H1 (cell line): ENCODE data around the gene EIF2S1. TPM values are rescaled to one million over a fixed set of nuclear protein-coding genes. Genes with fewer than 3 reads are reported as not detected.
A peak's percentile ranks its signal among the peaks of the same experiment; 100 is the strongest.

Source experiments
- CTCF ChIA-PET: fragments of 300-600 bp; sonication (Branson Sonifier 250); formaldehyde crosslinking; loops from one replicate; lab custom pipeline; 2021; ENCODE audit not compliant: partially characterized antibody; lab: Charles Lee
- POLR2A ChIA-PET: fragments of 300-600 bp; sonication (Branson Sonifier 250); formaldehyde crosslinking; loops from one replicate; lab custom pipeline; 2021; ENCODE audit warnings: inconsistent platforms; ENCODE audit not compliant: partially characterized antibody; lab: Charles Lee
- DNase-seq, 2 experiments: peaks; one replicate each; pipeline versions ENCODE4 v3.0.0 to v3.0.0-alpha.2; 2010 to 2022; ENCODE audit warnings: low spot score in 2 of 2, low read depth in 1 of 2, mixed read lengths in 1 of 2
- FAIRE-seq: peaks from 2 replicates; lab custom pipeline; 2011; peaks lifted over from hg19 to GRCh38; lab: Jason Lieb, UNC
- H2AFZ ChIP-seq: 2 replicates; pipeline ENCODE4 v1.8.1; 2012; ENCODE audit warnings: low read length, inconsistent platforms
- H2AK5ac ChIP-seq: 2 replicates; pipeline ENCODE4 v1.6.1; 2013; ENCODE audit warnings: low read depth, low read length
- H2BK120ac ChIP-seq: replicated peaks from 2 replicates; pipeline ENCODE3; 2013; ENCODE audit warnings: low read depth, low read length, inconsistent platforms
- H2BK12ac ChIP-seq: 2 replicates; pipeline ENCODE4 v1.6.1; 2013; ENCODE audit warnings: low read depth, low read length
- H2BK15ac ChIP-seq: 2 replicates; pipeline ENCODE4 v1.6.1; 2013; ENCODE audit warnings: low read length
- H2BK20ac ChIP-seq: 2 replicates; pipeline ENCODE4 v1.6.1; 2013; ENCODE audit warnings: low read length
- H2BK5ac ChIP-seq: 2 replicates; pipeline ENCODE4 v1.6.1; 2013; ENCODE audit warnings: low read depth, low read length
- H3K14ac ChIP-seq: 2 replicates; pipeline ENCODE4 v1.6.1; 2013; ENCODE audit warnings: inconsistent platforms; ENCODE audit not compliant: insufficient read length
- H3K18ac ChIP-seq: 2 replicates; pipeline ENCODE4 v1.6.1; 2013; ENCODE audit warnings: low read length; ENCODE audit errors: extremely low read depth
- H3K23ac ChIP-seq: 2 replicates; pipeline ENCODE4 v1.6.1; 2013; ENCODE audit warnings: inconsistent platforms; ENCODE audit not compliant: insufficient read length
- H3K23me2 ChIP-seq: 2 replicates; pipeline ENCODE4 v1.6.1; 2013; ENCODE audit warnings: low read depth, low read length
- H3K27ac ChIP-seq: 2 replicates; pipeline ENCODE4 v1.6.1; 2011; ENCODE audit warnings: low read depth, low read length, inconsistent platforms
- H3K27me3 ChIP-seq, 4 experiments: replicated peaks in 1 of 4; 1 replicate in 1 of 4; 2 replicates in 3 of 4; pipeline versions ENCODE4 v1.6.1 to v1.8.1; 2011 to 2013; ENCODE audit warnings: low read length in 3 of 4, mild to moderate bottlenecking in 3 of 4, inconsistent platforms in 2 of 4, mixed read lengths in 2 of 4, moderate library complexity in 1 of 4; ENCODE audit not compliant: control insufficient read depth in 3 of 4, insufficient read depth in 3 of 4; ENCODE audit errors: extremely low read depth in 1 of 4
- H3K36me3 ChIP-seq, 4 experiments: 2 replicates each; pipeline versions ENCODE4 v1.6.1 to v1.8.1; 2011 to 2013; ENCODE audit warnings: mild to moderate bottlenecking in 4 of 4, low read length in 3 of 4, moderate library complexity in 2 of 4, control low read depth in 1 of 4, inconsistent platforms in 1 of 4; ENCODE audit not compliant: insufficient read depth in 4 of 4, control insufficient read depth in 2 of 4
- H3K4ac ChIP-seq: replicated peaks from 2 replicates; pipeline ENCODE3; 2013; ENCODE audit warnings: low read length, low read depth, mixed read lengths, inconsistent platforms; ENCODE audit not compliant: insufficient read length
- H3K4me1 ChIP-seq, 4 experiments: replicated peaks in 1 of 4; 1 replicate in 1 of 4; 2 replicates in 3 of 4; pipeline versions ENCODE4 v1.6.1 to v1.8.1; 2011 to 2013; ENCODE audit warnings: low read length in 3 of 4, inconsistent platforms in 2 of 4, mixed read lengths in 1 of 4; ENCODE audit not compliant: insufficient read depth in 4 of 4, control insufficient read depth in 3 of 4
- H3K4me2 ChIP-seq, 2 experiments: 2 replicates each; pipeline versions ENCODE4 v1.6.1 to v1.8.1; 2011 to 2013; ENCODE audit warnings: low read depth in 2 of 2, low read length in 2 of 2, control low read depth in 1 of 2, inconsistent platforms in 1 of 2, mild to moderate bottlenecking in 1 of 2; ENCODE audit not compliant: insufficient read depth in 1 of 2
- H3K4me3 ChIP-seq, 4 experiments: fragments of 200-600, 300-600 bp in 1 of 4; sonication (generic), shearing (Covaris generic), sonication (Bioruptor Twin) in 1 of 4; 2 replicates each; pipeline versions ENCODE4 v1.5.1 to v1.8.1; 2011 to 2016; ENCODE audit warnings: low read length in 4 of 4, low read depth in 3 of 4, control low read depth in 2 of 4, inconsistent platforms in 2 of 4, mild to moderate bottlenecking in 2 of 4, mixed read lengths in 1 of 4, moderate library complexity in 1 of 4; ENCODE audit not compliant: insufficient read depth in 2 of 4; ENCODE audit errors: extremely low read depth in 1 of 4
- H3K56ac ChIP-seq: replicated peaks from 2 replicates; pipeline ENCODE3; 2013; ENCODE audit warnings: low read depth, mild to moderate bottlenecking, mixed read lengths, low read length, inconsistent platforms; ENCODE audit not compliant: insufficient read length
- H3K79me1 ChIP-seq: 2 replicates; pipeline ENCODE4 v1.6.1; 2013; ENCODE audit warnings: low read depth, low read length, control low read depth
- H3K79me2 ChIP-seq, 2 experiments: 2 replicates each; pipeline versions ENCODE4 v1.6.1 to v1.8.1; 2012 to 2013; ENCODE audit warnings: low read length in 2 of 2, mild to moderate bottlenecking in 2 of 2, inconsistent platforms in 1 of 2; ENCODE audit not compliant: insufficient read depth in 2 of 2, control insufficient read depth in 1 of 2
- H3K9ac ChIP-seq, 4 experiments: replicated peaks in 1 of 4; 1 replicate in 1 of 4; 2 replicates in 3 of 4; pipeline versions ENCODE4 v1.6.1 to v1.8.1; 2011 to 2013; ENCODE audit warnings: low read depth in 3 of 4, low read length in 3 of 4, control low read depth in 2 of 4, mild to moderate bottlenecking in 2 of 4, moderate library complexity in 2 of 4, inconsistent platforms in 1 of 4; ENCODE audit errors: extremely low read depth in 1 of 4
- H3K9me3 ChIP-seq, 2 experiments: 2 replicates each; pipeline versions ENCODE4 v1.6.1 to v1.8.1; 2012 to 2013; ENCODE audit warnings: mild to moderate bottlenecking in 2 of 2, moderate library complexity in 2 of 2, control low read depth in 1 of 2, inconsistent platforms in 1 of 2, low read depth in 1 of 2, low read length in 1 of 2, mixed read lengths in 1 of 2; ENCODE audit not compliant: insufficient read depth in 2 of 2
- H4K20me1 ChIP-seq, 2 experiments: replicated peaks in 1 of 2; 2 replicates each; pipeline versions ENCODE3 to v1.8.1; 2011 to 2013; ENCODE audit warnings: inconsistent platforms in 2 of 2, low read length in 2 of 2, mild to moderate bottlenecking in 1 of 2; ENCODE audit not compliant: insufficient read depth in 2 of 2, control insufficient read depth in 1 of 2
- H4K5ac ChIP-seq: 2 replicates; pipeline ENCODE4 v1.6.1; 2013; ENCODE audit warnings: low read length, low read depth, mixed read lengths, inconsistent platforms; ENCODE audit not compliant: insufficient read length
- H4K8ac ChIP-seq: 2 replicates; pipeline ENCODE4 v1.8.0; 2013; ENCODE audit warnings: mild to moderate bottlenecking, moderate library complexity, low read length, inconsistent platforms; ENCODE audit not compliant: insufficient read depth; ENCODE audit errors: extremely low read depth
- H4K91ac ChIP-seq: replicated peaks from 2 replicates; pipeline ENCODE3; 2013; ENCODE audit warnings: low read length, mixed read lengths, inconsistent platforms; ENCODE audit not compliant: insufficient read length
- HDAC6 ChIP-seq: IDR thresholded peaks from one replicate; pipeline ENCODE4 v1.7.1; 2012; ENCODE audit warnings: low read depth, mild to moderate bottlenecking, inconsistent platforms, low read length, moderate library complexity
- POLR2AphosphoS5 ChIP-seq: IDR thresholded peaks from 2 replicates; pipeline ENCODE4 v1.6.1; 2011; ENCODE audit warnings: low read depth, low read length
- SIN3A ChIP-seq, 2 experiments: IDR thresholded peaks in 1 of 2; conservative IDR thresholded peaks in 1 of 2; 2 replicates each; pipeline ENCODE4 v1.6.1; 2011 to 2012; ENCODE audit warnings: low read length in 2 of 2, improper control_type of control experiment in 1 of 2, low read depth in 1 of 2, mild to moderate bottlenecking in 1 of 2
- SP1 ChIP-seq: IDR thresholded peaks from 2 replicates; pipeline ENCODE4 v1.6.1; 2011; ENCODE audit warnings: low read depth, low read length
- TBP ChIP-seq: IDR thresholded peaks from 2 replicates; pipeline ENCODE4 v1.6.1; 2011; ENCODE audit warnings: low read depth, low read length, improper control_type of control experiment
- WGBS, 2 experiments: shearing (Covaris generic) in 1 of 2; methylation state at CpG; one replicate each; pipeline versions ENCODE4 v1.1.6 to v1.1.7; 2013 to 2015; ENCODE audit warnings: low lambda C conversion rate in 2 of 2, mixed read lengths in 2 of 2, inconsistent platforms in 1 of 2, low coverage in 1 of 2, missing lambda C conversion rate in 1 of 2; ENCODE audit not compliant: insufficient replicate concordance in 2 of 2, insufficient coverage in 1 of 2, insufficient read length in 1 of 2; ENCODE audit errors: extremely low coverage in 1 of 2, missing lambda C conversion rate in 1 of 2; 5-methylcytosine and 5-hydroxymethylcytosine counted together
- polyA plus RNA-seq, 7 experiments: library from polyadenylated mRNA; depleted of rRNA in 3 of 7; stranded (reverse) in 5 of 7; unstranded in 2 of 7; fragments of >200 nt in 5 of 7; fragments of 200-250 nt in 2 of 7; gene quantifications; 1 replicate in 5 of 7; 2 replicates in 1 of 7; 4 replicates in 1 of 7; pipeline versions ENCODE4 v1.2.1 to v1.2.3, GENCODE V29; 2011 to 2013; ENCODE audit warnings: missing spikeins in 2 of 7, mixed read lengths in 2 of 7
- total RNA-seq: library from RNA; stranded (reverse); fragmentation: NEBNext Ultra II Directional; extraction: Animal tissue kit (Norgen Biotek cat#: 25700); gene quantifications from 2 replicates; pipeline ENCODE4 v1.2.1, GENCODE V29; 2021

EIF2S1 gene
- total and polyA plus RNA-seq, 2 of the 8 experiments (the other 6 are each of a cell fraction or from before 2014, with no cell fraction given): 35.1 to 146 TPM

GRCh38 chr14:67429510-67430205 is 69.5 kb downstream of the EIF2S1 start:
- no peaks in the 10 kb centered on the region for H3K27me3 ChIP-seq
- H3K56ac ChIP-seq: no peak overlapping the region
- no peak overlapping the region for H3K23ac ChIP-seq
- TF ChIP-seq HDAC6 (no peak), POLR2AphosphoS5 (no peak), SIN3A (conservative IDR thresholded peaks at IDR 0.05 in 1 of 2, IDR thresholded peaks at IDR 0.05 in 1 of 2; ENCODE audit: low read depth in 1 of 2, low read length in 2 of 2) (no peak), TBP (no peak), SP1 (no peak)
- H4K91ac ChIP-seq: peak overlapping the region; percentile 31
- no peak overlapping the region for H3K4me2 ChIP-seq
- H2AFZ ChIP-seq: no peak overlapping the region
- FAIRE-seq: no peak
- H4K5ac ChIP-seq: no peak overlapping the region
- H3K14ac ChIP-seq: no peak overlapping the region
- H2BK20ac ChIP-seq: no peak overlapping the region
- no peak overlapping the region for H3K4me3 ChIP-seq
- no peak overlapping the region for H2BK5ac ChIP-seq
- POLR2A ChIA-PET: interaction anchor here (0.7 kb wide), 1 partner anchor 12 kb away, joined by 3 read pairs; no protein-coding TSS in a partner anchor
- H3K23me2 ChIP-seq: no peaks in the 10 kb centered on the region
- 96% methylated on average over 9 of the region's 9 CpGs; no CpG with 5 or more reads in 1 of the 2 experiments for WGBS, 2 experiments
- no peak overlapping the region for H2BK120ac ChIP-seq
- no peak overlapping the region for H3K18ac ChIP-seq
- peak overlapping the region; percentile 27; the same call in 1 of the 2 replicates for H2BK12ac ChIP-seq
- H3K9ac ChIP-seq: no peak overlapping the region
- no peaks in the 10 kb centered on the region for H3K36me3 ChIP-seq
- no peaks in the 10 kb centered on the region for H3K79me1 ChIP-seq
- H3K4me1 ChIP-seq: peaks cover 0 to 7% (median 2%) of the 10 kb centered on the region in 4 experiments; a peak in 3 of 7 replicates
- H4K20me1 ChIP-seq: no peaks in the 10 kb centered on the region
- H3K27ac ChIP-seq: no peak overlapping the region
- H3K9me3 ChIP-seq: no peaks in the 10 kb centered on the region
- no peak overlapping the region for H2AK5ac ChIP-seq
- CTCF ChIA-PET: interaction anchor here (0.6 to 21.6 kb wide), 16 partner anchors 10 to 275 kb away, joined by 3 to 446 read pairs (median 38); partner anchors contain the start of gene PLEKHH1
- DNase-seq: no peak
- H3K79me2 ChIP-seq: no peaks in the 10 kb centered on the region
- no peak overlapping the region for H4K8ac ChIP-seq
- H3K4ac ChIP-seq: no peak overlapping the region
- no peak overlapping the region for H2BK15ac ChIP-seq
